ENCODE results near the gene HORMAD1.

HORMAD1 gene

DNA sequence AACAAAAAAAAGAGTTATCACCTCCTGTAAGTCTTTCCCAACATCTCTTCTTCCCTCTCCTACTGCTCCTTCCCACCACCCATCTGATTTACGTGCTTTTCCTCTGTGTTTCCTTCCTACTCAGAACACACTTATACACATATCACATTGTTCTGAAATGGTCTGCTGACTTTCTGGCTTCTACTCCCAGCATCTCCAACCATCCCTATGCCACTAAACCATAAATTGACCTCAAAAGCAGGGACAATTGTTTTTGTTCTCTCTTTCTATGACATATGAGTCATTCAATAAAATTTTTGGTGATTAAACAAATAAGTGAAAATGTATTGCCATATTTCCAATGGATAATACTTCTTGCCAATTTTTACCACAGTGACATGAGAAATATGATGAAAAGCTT is 31.9 kb downstream of the HORMAD1 start:
- in situ Hi-C loops (cut with MboI; ENCODE audit: low pct_unique_long_range_greater_than_20kb, low sequenced_read_pairs, unreplicated experiment), result no loop called here
- TF ChIP-seq, protein P1, sequence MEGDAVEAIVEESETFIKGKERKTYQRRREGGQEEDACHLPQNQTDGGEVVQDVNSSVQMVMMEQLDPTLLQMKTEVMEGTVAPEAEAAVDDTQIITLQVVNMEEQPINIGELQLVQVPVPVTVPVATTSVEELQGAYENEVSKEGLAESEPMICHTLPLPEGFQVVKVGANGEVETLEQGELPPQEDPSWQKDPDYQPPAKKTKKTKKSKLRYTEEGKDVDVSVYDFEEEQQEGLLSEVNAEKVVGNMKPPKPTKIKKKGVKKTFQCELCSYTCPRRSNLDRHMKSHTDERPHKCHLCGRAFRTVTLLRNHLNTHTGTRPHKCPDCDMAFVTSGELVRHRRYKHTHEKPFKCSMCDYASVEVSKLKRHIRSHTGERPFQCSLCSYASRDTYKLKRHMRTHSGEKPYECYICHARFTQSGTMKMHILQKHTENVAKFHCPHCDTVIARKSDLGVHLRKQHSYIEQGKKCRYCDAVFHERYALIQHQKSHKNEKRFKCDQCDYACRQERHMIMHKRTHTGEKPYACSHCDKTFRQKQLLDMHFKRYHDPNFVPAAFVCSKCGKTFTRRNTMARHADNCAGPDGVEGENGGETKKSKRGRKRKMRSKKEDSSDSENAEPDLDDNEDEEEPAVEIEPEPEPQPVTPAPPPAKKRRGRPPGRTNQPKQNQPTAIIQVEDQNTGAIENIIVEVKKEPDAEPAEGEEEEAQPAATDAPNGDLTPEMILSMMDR (IDR thresholded peaks at IDR 0.05; ENCODE audit: extremely low read depth, insufficient read depth, missing control alignments), result no peak
- DNase-seq (ENCODE audit: low spot score), result no peak

- in situ Hi-C loops (cut with MboI; ENCODE audit: low pct_unique_long_range_greater_than_20kb, low sequenced_read_pairs, unreplicated experiment), result no loop called here
- TF ChIP-seq, protein P1 (IDR thresholded peaks at IDR 0.05; ENCODE audit: extremely low read depth, insufficient read depth, missing control alignments), result no peak
- DNase-seq (ENCODE audit: low spot score), result no peak
These were observed 34.4 kb downstream of the HORMAD1 start for GRCh38 chr1:150686275-150686674.

DNA sequence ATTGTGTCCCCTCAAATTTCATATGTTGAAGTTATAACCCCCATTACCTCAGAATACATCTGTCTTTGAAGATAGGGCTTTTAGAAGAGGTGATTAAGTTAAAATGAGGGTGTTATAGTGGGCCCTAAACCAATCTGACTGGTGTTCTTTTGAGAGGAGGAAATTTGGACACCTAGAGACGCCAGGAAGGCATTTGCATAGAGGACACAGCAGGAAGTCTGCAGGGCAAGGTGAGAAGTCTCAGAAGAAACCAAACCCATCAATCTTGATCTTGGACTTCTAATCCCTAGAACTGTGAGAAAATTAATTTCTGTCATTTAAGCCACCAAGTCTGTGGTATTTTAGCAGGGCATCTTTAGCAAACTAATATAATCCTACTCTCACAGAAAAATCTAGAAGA is 36.8 kb downstream of the HORMAD1 start:
- in situ Hi-C loops (cut with MboI; ENCODE audit: low pct_unique_long_range_greater_than_20kb, low sequenced_read_pairs, unreplicated experiment), result no loop called here
- no peak for DNase-seq (ENCODE audit: low spot score)
- TF ChIP-seq, protein P1 (IDR thresholded peaks at IDR 0.05; ENCODE audit: extremely low read depth, insufficient read depth, missing control alignments), result no peak

- in situ Hi-C loops (cut with MboI; ENCODE audit: low pct_unique_long_range_greater_than_20kb, low sequenced_read_pairs, unreplicated experiment), result no loop called here
- DNase-seq (ENCODE audit: low spot score), result no peak
- TF ChIP-seq, protein P1 (IDR thresholded peaks at IDR 0.05; ENCODE audit: extremely low read depth, insufficient read depth, missing control alignments), result no peak
These were observed 41.7 kb downstream of the HORMAD1 start for GRCh38 chr1:150678988-150679387.

DNA sequence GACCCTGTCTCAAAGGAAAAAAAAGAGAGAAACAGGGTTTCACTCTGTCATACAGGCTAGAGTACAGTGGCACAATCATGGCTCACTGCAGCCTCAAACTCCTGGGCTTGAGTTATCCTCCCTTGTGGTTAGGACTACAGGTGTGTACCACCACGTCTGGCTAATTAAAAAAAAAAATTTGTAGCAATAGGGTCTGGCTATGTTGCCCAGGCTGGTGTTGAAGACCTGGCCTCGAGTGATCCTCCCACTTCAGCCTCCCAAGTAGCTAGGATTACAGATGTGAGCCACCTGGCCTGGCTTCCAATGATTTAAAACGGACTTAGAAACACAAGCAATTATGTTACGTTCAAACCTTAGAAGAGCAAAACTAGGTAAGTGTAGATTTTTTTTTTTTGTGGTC is 45.8 kb downstream of the HORMAD1 start:
- TF ChIP-seq, protein P1 (IDR thresholded peaks at IDR 0.05; ENCODE audit: extremely low read depth, insufficient read depth, missing control alignments), result no peak
- DNase-seq (ENCODE audit: low spot score), result no peak
- in situ Hi-C loops (cut with MboI; ENCODE audit: low pct_unique_long_range_greater_than_20kb, low sequenced_read_pairs, unreplicated experiment), result no loop called here

GRCh38 chr1:150663321-150663720 is 57.4 kb downstream of the HORMAD1 start:
- TF ChIP-seq, protein P1 (IDR thresholded peaks at IDR 0.05; ENCODE audit: extremely low read depth, insufficient read depth, missing control alignments), result no peak
- DNase-seq (ENCODE audit: low spot score), result no peak
- in situ Hi-C loops (cut with MboI; ENCODE audit: low pct_unique_long_range_greater_than_20kb, low sequenced_read_pairs, unreplicated experiment), result no loop called here

- no peak for DNase-seq (ENCODE audit: low spot score)
- TF ChIP-seq, protein P1 (IDR thresholded peaks at IDR 0.05; ENCODE audit: extremely low read depth, insufficient read depth, missing control alignments), result no peak
- in situ Hi-C loops (cut with MboI; ENCODE audit: low pct_unique_long_range_greater_than_20kb, low sequenced_read_pairs, unreplicated experiment), result no loop called here
These were observed 57.9 kb downstream of the HORMAD1 start for GRCh38 chr1:150662811-150663210.

All from GM13977 (cell line).